Smooth muscle cell (in vitro differentiated cells): ENCODE results near the gene SDK1. TPM values are rescaled to one million over a fixed set of nuclear protein-coding genes. Genes with fewer than 3 reads are reported as not detected.

Experiments used
- DNase-seq: peaks from one replicate; lab custom pipeline; 2025; ENCODE audit not compliant: unreplicated experiment; lab: John Stamatoyannopoulos, UW
- H2AFZ ChIP-seq: fragments of 200-600 bp; sonication (generic); 2 replicates; pipeline ENCODE4 v1.6.0; 2016; ENCODE audit warnings: antibody characterized with exemption, low read depth, mild to moderate bottlenecking
- H3F3A ChIP-seq: fragments of 200-600 bp; sonication (generic); 2 replicates; pipeline ENCODE4 v1.6.0; 2017; ENCODE audit warnings: antibody characterized with exemption, low read depth
- H3K27ac ChIP-seq: fragments of 200-600 bp; sonication (generic); 2 replicates; pipeline ENCODE4 v1.5.1; 2016; ENCODE audit warnings: low read depth, mild to moderate bottlenecking
- H3K27me3 ChIP-seq: fragments of 200-600 bp; sonication (generic); 2 replicates; pipeline ENCODE4 v1.6.1; 2016; ENCODE audit warnings: low read depth, mild to moderate bottlenecking
- H3K36me3 ChIP-seq: fragments of 200-600 bp; sonication (generic); 2 replicates; pipeline ENCODE4 v1.5.1; 2016; ENCODE audit warnings: low read depth
- H3K4me1 ChIP-seq: fragments of 200-600 bp; sonication (generic); 2 replicates; pipeline ENCODE4 v1.5.1; 2016; ENCODE audit warnings: low read depth
- H3K4me2 ChIP-seq: fragments of 200-600 bp; sonication (generic); 2 replicates; pipeline ENCODE4 v1.6.0; 2016; ENCODE audit warnings: mild to moderate bottlenecking
- H3K4me3 ChIP-seq: fragments of 200-600 bp; sonication (generic); 2 replicates; pipeline ENCODE4 v1.5.1; 2016; ENCODE audit warnings: mild to moderate bottlenecking
- H3K79me2 ChIP-seq: fragments of 200-600 bp; sonication (generic); 2 replicates; pipeline ENCODE4 v1.6.0; 2016; ENCODE audit warnings: low read depth, mild to moderate bottlenecking
- H3K9ac ChIP-seq: fragments of 200-600 bp; sonication (generic); 2 replicates; pipeline ENCODE4 v1.6.0; 2016; ENCODE audit warnings: low read depth
- H3K9me3 ChIP-seq: fragments of 200-600 bp; sonication (generic); replicated peaks from 2 replicates; pipeline ENCODE4 v1.5.1; 2016; ENCODE audit warnings: low read depth
- H4K20me1 ChIP-seq: fragments of 200-600 bp; sonication (generic); 2 replicates; pipeline ENCODE4 v1.6.0; 2016; ENCODE audit warnings: low read depth
- CTCF ChIP-seq: fragments of 200-600 bp; sonication (generic); IDR thresholded peaks from 2 replicates; pipeline ENCODE4 v1.5.1; 2017; ENCODE audit warnings: borderline replicate concordance, mild to moderate bottlenecking, antibody characterized with exemption; ENCODE audit not compliant: insufficient read depth, poor library complexity, severe bottlenecking
- WGBS: methylation state at CpG from one replicate; pipeline ENCODE4 v1.1.7; 2016; ENCODE audit warnings: low lambda C conversion rate; 5-methylcytosine and 5-hydroxymethylcytosine counted together
- polyA plus RNA-seq: library from polyadenylated mRNA; unstranded; fragments of >200 nt; fragmentation: Nextera tagmentation; extraction: Ambion mirVana; gene quantifications from 2 replicates; pipeline ENCODE4 v1.2.1, GENCODE V29; 2016
- total RNA-seq: library from RNA; depleted of rRNA; stranded (reverse); fragments of >200 nt; gene quantifications from 2 replicates; pipeline ENCODE4 v1.2.3, GENCODE V29; 2014

SDK1 gene
- total and polyA plus RNA-seq, 2 experiments from 2014 or later, result 1.1 to 2.5 TPM

GRCh38 chr7:4017785-4018184, 716.7 kb downstream of the SDK1 start:
- Histone ChIP-seq H4K20me1 (no peaks in the 10 kb centered on the region), H3K9me3 (no peaks in the 10 kb centered on the region)

GRCh38 chr7:4018601-4019316, 717.7 kb downstream of the SDK1 start:
- Histone ChIP-seq H3K4me1 (no peaks in the 10 kb centered on the region), H2AFZ (no peak overlapping the region), H3K27ac (no peak overlapping the region), H3K4me3 (no peak overlapping the region), H4K20me1 (no peaks in the 10 kb centered on the region), H3K4me2 (no peak overlapping the region), H3K27me3 (no peaks in the 10 kb centered on the region), H3F3A (no peaks in the 10 kb centered on the region), H3K9ac (no peak overlapping the region), H3K79me2 (no peaks in the 10 kb centered on the region), H3K36me3 (no peaks in the 10 kb centered on the region), H3K9me3 (no peaks in the 10 kb centered on the region)
- no peak for DNase-seq
- WGBS, result 92% methylated on average over 7 of the region's 7 CpGs
- TF ChIP-seq CTCF, result no peak

More at GRCh38 chr7:4017785-4018184, 716.7 kb downstream of the SDK1 start:
- WGBS, result 94% methylated on average over 9 of the region's 9 CpGs
- Histone ChIP-seq H3K4me1 (no peaks in the 10 kb centered on the region), H3K4me2 (no peak overlapping the region), H3K36me3 (no peaks in the 10 kb centered on the region), H3K9ac (no peak overlapping the region), H3K79me2 (no peaks in the 10 kb centered on the region), H3K4me3 (no peak overlapping the region), H3F3A (no peaks in the 10 kb centered on the region), H3K27ac (no peak overlapping the region), H2AFZ (no peak overlapping the region), H3K27me3 (no peaks in the 10 kb centered on the region)
- TF ChIP-seq CTCF, result no peak
- DNase-seq, result no peak

- no peak overlapping the region for H2AFZ ChIP-seq
- WGBS, result 94% methylated on average over 11 of the region's 11 CpGs
- no peak for TF ChIP-seq CTCF
- no peak overlapping the region for H3K9ac ChIP-seq
- H3F3A ChIP-seq, result no peaks in the 10 kb centered on the region
- no peak overlapping the region for H3K27ac ChIP-seq
- no peak overlapping the region for H3K4me2 ChIP-seq
- no peaks in the 10 kb centered on the region for H3K27me3 ChIP-seq
- no peaks in the 10 kb centered on the region for H3K4me1 ChIP-seq
- H3K79me2 ChIP-seq, result no peaks in the 10 kb centered on the region
- H3K4me3 ChIP-seq, result no peak overlapping the region
- no peaks in the 10 kb centered on the region for H4K20me1 ChIP-seq
- no peaks in the 10 kb centered on the region for H3K36me3 ChIP-seq
- H3K9me3 ChIP-seq, result no peaks in the 10 kb centered on the region
- DNase-seq, result no peak
These were observed 719.0 kb downstream of the SDK1 start for GRCh38 chr7:4020086-4020485.

- no peaks in the 10 kb centered on the region for H3K27me3 ChIP-seq
- no peaks in the 10 kb centered on the region for H3K36me3 ChIP-seq
- H3K4me1 ChIP-seq, result no peaks in the 10 kb centered on the region
- DNase-seq, result no peak
- H3K4me3 ChIP-seq, result no peak overlapping the region
- H4K20me1 ChIP-seq, result no peaks in the 10 kb centered on the region
- no peaks in the 10 kb centered on the region for H3K79me2 ChIP-seq
- no peak overlapping the region for H3K4me2 ChIP-seq
- H3K9me3 ChIP-seq, result no peaks in the 10 kb centered on the region
- H3F3A ChIP-seq, result no peaks in the 10 kb centered on the region
- H3K27ac ChIP-seq, result no peak overlapping the region
- WGBS, result 71% methylated on average over 5 of the region's 5 CpGs
- H2AFZ ChIP-seq, result no peak overlapping the region
- TF ChIP-seq CTCF, result no peak
- H3K9ac ChIP-seq, result no peak overlapping the region
These were observed 720.4 kb downstream of the SDK1 start for GRCh38 chr7:4021413-4021812.
